ENCODE results near the gene IL2RA. TPM values are rescaled to one million over a fixed set of nuclear protein-coding genes. Genes with fewer than 3 reads are reported as not detected.
"Not testable (repeated sequence)": the region's sequence is repeated elsewhere in the genome, so short reads cannot be mapped to it uniquely, and the experiment has no call there.

Gene IL2RA
- total and polyA plus RNA-seq, 7 experiments from 2014 or later = 0.85 to 266 (median 3.3) TPM

- H3K36me3 ChIP-seq (ENCODE audit: control insufficient read depth in 2 of 3, insufficient read depth in 3 of 3, low read length in 3 of 3) = no peaks in the 10 kb centered on the region
- intact Hi-C loops (cut with micrococcal nuclease) = no loop called here
- Mint-ChIP-seq H3K27ac (peak overlapping the region in 7 of 9 donors; percentile 42 to 79 (median 67)), H3K36me3 (peaks cover 0 to 49% (median 0%) of the 10 kb centered on the region in 5 donors), H3K27me3 (no peaks in the 10 kb centered on the region), H3K4me1 (peaks cover 37 to 80% (median 76%) of the 10 kb centered on the region in 7 donors), H3K9me3 (peaks cover 0 to 2% (median 0%) of the 10 kb centered on the region in 11 donors), H3K4me3 (peak overlapping the region; percentile 26 to 76 (median 68))
- peaks cover 33 to 44% of the 10 kb centered on the region in 2 donors for H3K4me1 ChIP-seq (ENCODE audit: control insufficient read depth in 2 of 2, insufficient read depth in 2 of 2, low read length in 2 of 2)
- H3K4me3 ChIP-seq (ENCODE audit: low read length) = no peak overlapping the region
- ATAC-seq (no peak), DNase-seq (peak in 1 of 9 donors; percentile 35)
- H3K27ac ChIP-seq (ENCODE audit: low read depth, low read length) = peak overlapping the region; percentile 22
- CTCF ChIA-PET = interaction anchor here (0.7 to 1.2 kb wide), 3 partner anchors 25 to 41 kb away, joined by 3 to 7 read pairs (median 3); no protein-coding TSS in a partner anchor
- POLR2A ChIA-PET = interaction anchor here (0.9 kb wide), 1 partner anchor 15 kb away, joined by 7 read pairs; no protein-coding TSS in a partner anchor
- no peaks in the 10 kb centered on the region for H3K9me3 ChIP-seq (ENCODE audit: control insufficient read depth in 2 of 3, low read length in 3 of 3)
- no peaks in the 10 kb centered on the region for H3K27me3 ChIP-seq (ENCODE audit: control insufficient read depth in 2 of 2, insufficient read depth in 2 of 2, low read length in 2 of 2)
Measured at GRCh38 chr10:6044751-6045313, 17.3 kb downstream of the IL2RA start.

- peak overlapping the region; percentile 26 to 76 (median 68) for H3K4me3 Mint-ChIP-seq
- peak; percentile 55 for ATAC-seq
- intact Hi-C loops (cut with micrococcal nuclease) = no loop called here
Measured at GRCh38 chr10:6044060-6044459, 18.1 kb downstream of the IL2RA start.

GRCh38 chr10:6043377-6043776 lies 18.8 kb downstream of the IL2RA start:
- H3K4me1 Mint-ChIP-seq = peaks cover 37 to 79% (median 77%) of the 10 kb centered on the region in 7 donors
- H3K27me3 ChIP-seq (ENCODE audit: control insufficient read depth in 2 of 2, insufficient read depth in 2 of 2, low read length in 2 of 2); ATAC-seq; H3K36me3 ChIP-seq (ENCODE audit: control insufficient read depth in 2 of 3, insufficient read depth in 3 of 3, low read length in 3 of 3); H3K27me3 Mint-ChIP-seq; H3K9me3 ChIP-seq (ENCODE audit: control insufficient read depth in 2 of 3, low read length in 3 of 3); H3K27ac ChIP-seq (ENCODE audit: low read depth, low read length); intact Hi-C loops (cut with micrococcal nuclease); H3K4me3 ChIP-seq (ENCODE audit: low read length); DNase-seq; H3K9me3 Mint-ChIP-seq: not testable (repeated sequence)
- peak overlapping the region in 2 of 10 donors; percentile 37 to 40 for H3K4me3 Mint-ChIP-seq
- CTCF ChIA-PET = interaction anchor here (1.7 kb wide), 1 partner anchor 29 kb away, joined by 8 read pairs; no protein-coding TSS in a partner anchor
- H3K4me1 ChIP-seq (ENCODE audit: control insufficient read depth in 2 of 2, insufficient read depth in 2 of 2, low read length in 2 of 2) = peaks cover 32 to 50% of the 10 kb centered on the region in 2 donors
- H3K36me3 Mint-ChIP-seq = peaks cover 0 to 50% (median 4%) of the 10 kb centered on the region in 5 donors
- POLR2A ChIA-PET = interaction anchor here (0.6 to 2.8 kb wide), 5 partner anchors 10 to 30 kb away, joined by 3 to 8 read pairs (median 3); no protein-coding TSS in a partner anchor
- peak overlapping the region in 3 of 9 donors; percentile 55 to 75 (median 59) for H3K27ac Mint-ChIP-seq

More at GRCh38 chr10:6044060-6044459, 18.1 kb downstream of the IL2RA start:
- H3K4me3 ChIP-seq (ENCODE audit: low read length) = no peak overlapping the region
- peak overlapping the region in 7 of 9 donors; percentile 11 to 79 (median 52) for H3K27ac Mint-ChIP-seq
- H3K27ac ChIP-seq (ENCODE audit: low read depth, low read length) = no peak overlapping the region
- no peak for DNase-seq
- peaks cover 39 to 80% (median 77%) of the 10 kb centered on the region in 7 donors for H3K4me1 Mint-ChIP-seq
- ChIA-PET POLR2A (interaction anchor here (0.6 to 2.8 kb wide), 4 partner anchors 10 to 30 kb away, joined by 3 to 8 read pairs (median 3); no protein-coding TSS in a partner anchor), CTCF (interaction anchor here (1.7 kb wide), 1 partner anchor 30 kb away, joined by 8 read pairs; no protein-coding TSS in a partner anchor)
- H3K36me3 ChIP-seq (ENCODE audit: control insufficient read depth in 2 of 3, insufficient read depth in 3 of 3, low read length in 3 of 3) = no peaks in the 10 kb centered on the region
- H3K4me1 ChIP-seq (ENCODE audit: control insufficient read depth in 2 of 2, insufficient read depth in 2 of 2, low read length in 2 of 2) = peaks cover 27 to 44% of the 10 kb centered on the region in 2 donors
- H3K36me3 Mint-ChIP-seq = peaks cover 0 to 49% (median 4%) of the 10 kb centered on the region in 5 donors
- H3K9me3 ChIP-seq (ENCODE audit: control insufficient read depth in 2 of 3, low read length in 3 of 3) = no peaks in the 10 kb centered on the region
- H3K9me3 Mint-ChIP-seq = peaks cover 0 to 5% (median 2%) of the 10 kb centered on the region in 11 donors
- no peaks in the 10 kb centered on the region for H3K27me3 Mint-ChIP-seq
- no peaks in the 10 kb centered on the region for H3K27me3 ChIP-seq (ENCODE audit: control insufficient read depth in 2 of 2, insufficient read depth in 2 of 2, low read length in 2 of 2)

GRCh38 chr10:6040205-6040604 lies 22.0 kb downstream of the IL2RA start:
- peaks cover 0 to 10% (median 3%) of the 10 kb centered on the region in 11 donors for H3K9me3 Mint-ChIP-seq
- peak overlapping the region in 1 of 10 donors; percentile 33 for H3K4me3 Mint-ChIP-seq
- H3K27me3 Mint-ChIP-seq = no peaks in the 10 kb centered on the region
- H3K27ac Mint-ChIP-seq = peak overlapping the region in 2 of 9 donors; percentile 31 to 92
- no peak overlapping the region for H3K4me3 ChIP-seq (ENCODE audit: low read length)
- DNase-seq = no peak
- H3K36me3 ChIP-seq (ENCODE audit: control insufficient read depth in 2 of 3, insufficient read depth in 3 of 3, low read length in 3 of 3) = no peaks in the 10 kb centered on the region
- intact Hi-C loops (cut with micrococcal nuclease) = no loop called here
- H3K4me1 Mint-ChIP-seq = peaks cover 48 to 79% (median 75%) of the 10 kb centered on the region in 7 donors
- H3K36me3 Mint-ChIP-seq = peaks cover 0 to 47% (median 4%) of the 10 kb centered on the region in 5 donors
- H3K27me3 ChIP-seq (ENCODE audit: control insufficient read depth in 2 of 2, insufficient read depth in 2 of 2, low read length in 2 of 2) = no peaks in the 10 kb centered on the region
- H3K27ac ChIP-seq (ENCODE audit: low read depth, low read length) = no peak overlapping the region
- ChIA-PET POLR2A (no interaction called here), CTCF (interaction anchor here (1.9 kb wide), 1 partner anchor 9 kb away, joined by 5 read pairs; no protein-coding TSS in a partner anchor)
- H3K4me1 ChIP-seq (ENCODE audit: control insufficient read depth in 2 of 2, insufficient read depth in 2 of 2, low read length in 2 of 2) = peaks cover 36 to 55% of the 10 kb centered on the region in 2 donors
- no peak for ATAC-seq
- H3K9me3 ChIP-seq (ENCODE audit: control insufficient read depth in 2 of 3, low read length in 3 of 3) = no peaks in the 10 kb centered on the region

- H3K4me3 ChIP-seq (ENCODE audit: low read length) = no peak overlapping the region
- Mint-ChIP-seq H3K36me3 (peaks cover 0 to 45% (median 4%) of the 10 kb centered on the region in 5 donors), H3K9me3 (peaks cover 0 to 10% (median 2%) of the 10 kb centered on the region in 11 donors), H3K27me3 (no peaks in the 10 kb centered on the region), H3K4me1 (peaks cover 43 to 77% (median 70%) of the 10 kb centered on the region in 7 donors), H3K4me3 (peak overlapping the region in 5 of 10 donors; percentile 20 to 70 (median 24)), H3K27ac (peak overlapping the region in 6 of 9 donors; percentile 29 to 92 (median 62))
- ChIA-PET CTCF (interaction anchor here (1.9 kb wide), 1 partner anchor 10 kb away, joined by 5 read pairs; no protein-coding TSS in a partner anchor), POLR2A (interaction anchor here (2.1 to 4.4 kb wide), 2 partner anchors 10 to 19 kb away, joined by 6 to 52 read pairs; no protein-coding TSS in a partner anchor)
- H3K9me3 ChIP-seq (ENCODE audit: control insufficient read depth in 2 of 3, low read length in 3 of 3) = no peaks in the 10 kb centered on the region
- DNase-seq (peak in 1 of 9 donors; percentile 19), ATAC-seq (no peak)
- H3K36me3 ChIP-seq (ENCODE audit: control insufficient read depth in 2 of 3, insufficient read depth in 3 of 3, low read length in 3 of 3) = no peaks in the 10 kb centered on the region
- intact Hi-C loops (cut with micrococcal nuclease) = loop anchor here in 1 of 2 donors (2.0 kb wide), 1 partner anchor 25 kb away; no protein-coding TSS in a partner anchor
- no peak overlapping the region for H3K27ac ChIP-seq (ENCODE audit: low read depth, low read length)
- H3K4me1 ChIP-seq (ENCODE audit: control insufficient read depth in 2 of 2, insufficient read depth in 2 of 2, low read length in 2 of 2) = peaks cover 32 to 50% of the 10 kb centered on the region in 2 donors
- no peaks in the 10 kb centered on the region for H3K27me3 ChIP-seq (ENCODE audit: control insufficient read depth in 2 of 2, insufficient read depth in 2 of 2, low read length in 2 of 2)
Measured at GRCh38 chr10:6039711-6040110, 22.5 kb downstream of the IL2RA start.

- peaks cover 37 to 76% (median 61%) of the 10 kb centered on the region in 7 donors for H3K4me1 Mint-ChIP-seq
- H3K27ac Mint-ChIP-seq = peak overlapping the region; percentile 78 to 94 (median 88)
- POLR2A ChIA-PET = interaction anchor here (0.6 to 4.4 kb wide), 12 partner anchors 9 to 48 kb away, joined by 3 to 52 read pairs (median 5); partner anchors contain the start of gene IL2RA
- peaks cover 0 to 10% (median 2%) of the 10 kb centered on the region in 11 donors for H3K9me3 Mint-ChIP-seq
- H3K4me3 ChIP-seq (ENCODE audit: low read length) = peak overlapping the region; percentile 5
- peak overlapping the region; percentile 19 to 70 (median 58) for H3K4me3 Mint-ChIP-seq
- peaks cover 29 to 42% of the 10 kb centered on the region in 2 donors for H3K4me1 ChIP-seq (ENCODE audit: control insufficient read depth in 2 of 2, insufficient read depth in 2 of 2, low read length in 2 of 2)
- H3K27me3 ChIP-seq (ENCODE audit: control insufficient read depth in 2 of 2, insufficient read depth in 2 of 2, low read length in 2 of 2) = no peaks in the 10 kb centered on the region
- peak; percentile 81 for ATAC-seq
- H3K9me3 ChIP-seq (ENCODE audit: control insufficient read depth in 2 of 3, low read length in 3 of 3) = no peaks in the 10 kb centered on the region
- no peaks in the 10 kb centered on the region for H3K36me3 ChIP-seq (ENCODE audit: control insufficient read depth in 2 of 3, insufficient read depth in 3 of 3, low read length in 3 of 3)
- peak overlapping the region; percentile 62 for H3K27ac ChIP-seq (ENCODE audit: low read depth, low read length)
- CTCF ChIA-PET = interaction anchor here (0.6 to 3.1 kb wide), 5 partner anchors 24 to 364 kb away, joined by 3 to 17 read pairs (median 5); no protein-coding TSS in a partner anchor
- no peaks in the 10 kb centered on the region for H3K27me3 Mint-ChIP-seq
- intact Hi-C loops (cut with micrococcal nuclease) = loop anchor here (1.0 to 2.0 kb wide), 5 partner anchors 12 to 50 kb away; no protein-coding TSS in a partner anchor
- peaks cover 0 to 42% (median 4%) of the 10 kb centered on the region in 5 donors for H3K36me3 Mint-ChIP-seq
- DNase-seq = peak in 5 of 9 donors; percentile 14 to 41 (median 23)
Measured at GRCh38 chr10:6038071-6038631, 24.0 kb downstream of the IL2RA start.
